Smooth muscle cell (in vitro differentiated cells): ENCODE data around the gene CCL16. TPM values are rescaled to one million over a fixed set of nuclear protein-coding genes. Genes with fewer than 3 reads are reported as not detected.

Experiments
- DNase-seq: peaks from one replicate; lab custom pipeline; 2025; ENCODE audit not compliant: unreplicated experiment; lab: John Stamatoyannopoulos, UW
- H2AFZ ChIP-seq: fragments of 200-600 bp; sonication (generic); 2 replicates; pipeline ENCODE4 v1.6.0; 2016; ENCODE audit warnings: antibody characterized with exemption, low read depth, mild to moderate bottlenecking
- H3F3A ChIP-seq: fragments of 200-600 bp; sonication (generic); 2 replicates; pipeline ENCODE4 v1.6.0; 2017; ENCODE audit warnings: antibody characterized with exemption, low read depth
- H3K27ac ChIP-seq: fragments of 200-600 bp; sonication (generic); 2 replicates; pipeline ENCODE4 v1.5.1; 2016; ENCODE audit warnings: low read depth, mild to moderate bottlenecking
- H3K27me3 ChIP-seq: fragments of 200-600 bp; sonication (generic); 2 replicates; pipeline ENCODE4 v1.6.1; 2016; ENCODE audit warnings: low read depth, mild to moderate bottlenecking
- H3K36me3 ChIP-seq: fragments of 200-600 bp; sonication (generic); 2 replicates; pipeline ENCODE4 v1.5.1; 2016; ENCODE audit warnings: low read depth
- H3K4me1 ChIP-seq: fragments of 200-600 bp; sonication (generic); 2 replicates; pipeline ENCODE4 v1.5.1; 2016; ENCODE audit warnings: low read depth
- H3K4me2 ChIP-seq: fragments of 200-600 bp; sonication (generic); 2 replicates; pipeline ENCODE4 v1.6.0; 2016; ENCODE audit warnings: mild to moderate bottlenecking
- H3K4me3 ChIP-seq: fragments of 200-600 bp; sonication (generic); 2 replicates; pipeline ENCODE4 v1.5.1; 2016; ENCODE audit warnings: mild to moderate bottlenecking
- H3K79me2 ChIP-seq: fragments of 200-600 bp; sonication (generic); 2 replicates; pipeline ENCODE4 v1.6.0; 2016; ENCODE audit warnings: low read depth, mild to moderate bottlenecking
- H3K9ac ChIP-seq: fragments of 200-600 bp; sonication (generic); 2 replicates; pipeline ENCODE4 v1.6.0; 2016; ENCODE audit warnings: low read depth
- H3K9me3 ChIP-seq: fragments of 200-600 bp; sonication (generic); replicated peaks from 2 replicates; pipeline ENCODE4 v1.5.1; 2016; ENCODE audit warnings: low read depth
- H4K20me1 ChIP-seq: fragments of 200-600 bp; sonication (generic); 2 replicates; pipeline ENCODE4 v1.6.0; 2016; ENCODE audit warnings: low read depth
- WGBS: methylation state at CpG from one replicate; pipeline ENCODE4 v1.1.7; 2016; ENCODE audit warnings: low lambda C conversion rate; 5-methylcytosine and 5-hydroxymethylcytosine counted together
- polyA plus RNA-seq: library from polyadenylated mRNA; unstranded; fragments of >200 nt; fragmentation: Nextera tagmentation; extraction: Ambion mirVana; gene quantifications from 2 replicates; pipeline ENCODE4 v1.2.1, GENCODE V29; 2016
- total RNA-seq: library from RNA; depleted of rRNA; stranded (reverse); fragments of >200 nt; gene quantifications from 2 replicates; pipeline ENCODE4 v1.2.3, GENCODE V29; 2014
- TF ChIP-seq, protein P1 (sequence below): fragments of 200-600 bp; sonication (generic); IDR thresholded peaks from 2 replicates; pipeline ENCODE4 v1.5.1; 2017; ENCODE audit warnings: borderline replicate concordance, mild to moderate bottlenecking, antibody characterized with exemption; ENCODE audit not compliant: insufficient read depth, poor library complexity, severe bottlenecking

Gene CCL16
- total and polyA plus RNA-seq, 2 experiments from 2014 or later = not detected

DNA sequence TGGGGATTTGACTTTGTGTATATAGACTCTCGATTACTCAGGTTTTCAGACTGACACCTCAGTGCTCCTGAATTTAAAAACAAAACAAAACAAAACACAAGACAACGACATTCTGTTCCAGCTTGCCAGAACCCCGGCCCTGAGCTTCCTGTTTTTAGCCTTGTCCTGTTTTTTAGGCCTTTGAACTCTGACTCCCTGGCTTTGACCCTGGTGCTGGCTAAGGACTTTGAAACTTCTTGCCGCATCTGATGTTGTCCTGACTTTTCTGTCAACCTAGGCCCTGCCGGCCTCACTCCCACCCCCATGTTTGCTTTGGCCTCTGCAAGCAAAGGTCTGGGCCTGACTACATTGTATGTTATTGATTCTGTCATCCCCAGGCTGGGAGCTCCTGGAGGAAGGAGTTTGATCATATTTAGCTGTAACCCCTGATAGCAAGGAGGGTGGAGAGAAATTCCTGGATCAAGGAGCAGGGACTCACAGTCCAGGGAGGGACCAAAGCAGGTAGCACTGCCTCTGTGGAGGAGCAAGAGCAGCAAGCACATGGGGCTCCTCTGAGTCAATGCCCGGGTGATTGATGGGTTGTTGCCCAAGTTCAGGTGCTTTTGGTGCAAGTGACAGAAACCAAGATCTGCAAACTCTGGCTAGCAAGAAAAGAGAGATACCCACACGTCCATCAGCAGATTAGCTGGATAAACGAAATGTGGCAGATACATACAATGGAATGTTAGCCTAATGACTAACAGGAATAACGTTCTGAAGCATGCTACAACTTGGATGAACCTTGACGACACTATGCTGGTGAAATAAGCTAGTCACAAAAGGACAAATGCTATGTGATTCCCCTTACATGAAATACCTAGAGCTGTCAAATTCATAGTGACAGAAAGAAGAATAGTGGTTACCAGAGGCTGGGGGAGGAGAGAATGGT lies 7.7 kb downstream of the CCL16 start:
- Histone ChIP-seq H4K20me1 (no peaks in the 10 kb centered on the region), H2AFZ (no peak overlapping the region), H3K4me3 (no peak overlapping the region), H3K27ac (no peak overlapping the region), H3K4me1 (no peaks in the 10 kb centered on the region), H3F3A (no peaks in the 10 kb centered on the region), H3K4me2 (no peak overlapping the region), H3K9ac (no peak overlapping the region), H3K36me3 (no peaks in the 10 kb centered on the region), H3K79me2 (no peaks in the 10 kb centered on the region), H3K27me3 (peaks cover 7% of the 10 kb centered on the region), H3K9me3 (no peaks in the 10 kb centered on the region)
- DNase-seq = no peak
- TF ChIP-seq, protein P1, sequence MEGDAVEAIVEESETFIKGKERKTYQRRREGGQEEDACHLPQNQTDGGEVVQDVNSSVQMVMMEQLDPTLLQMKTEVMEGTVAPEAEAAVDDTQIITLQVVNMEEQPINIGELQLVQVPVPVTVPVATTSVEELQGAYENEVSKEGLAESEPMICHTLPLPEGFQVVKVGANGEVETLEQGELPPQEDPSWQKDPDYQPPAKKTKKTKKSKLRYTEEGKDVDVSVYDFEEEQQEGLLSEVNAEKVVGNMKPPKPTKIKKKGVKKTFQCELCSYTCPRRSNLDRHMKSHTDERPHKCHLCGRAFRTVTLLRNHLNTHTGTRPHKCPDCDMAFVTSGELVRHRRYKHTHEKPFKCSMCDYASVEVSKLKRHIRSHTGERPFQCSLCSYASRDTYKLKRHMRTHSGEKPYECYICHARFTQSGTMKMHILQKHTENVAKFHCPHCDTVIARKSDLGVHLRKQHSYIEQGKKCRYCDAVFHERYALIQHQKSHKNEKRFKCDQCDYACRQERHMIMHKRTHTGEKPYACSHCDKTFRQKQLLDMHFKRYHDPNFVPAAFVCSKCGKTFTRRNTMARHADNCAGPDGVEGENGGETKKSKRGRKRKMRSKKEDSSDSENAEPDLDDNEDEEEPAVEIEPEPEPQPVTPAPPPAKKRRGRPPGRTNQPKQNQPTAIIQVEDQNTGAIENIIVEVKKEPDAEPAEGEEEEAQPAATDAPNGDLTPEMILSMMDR = no peak
- WGBS = 54% methylated on average over 10 of the region's 10 CpGs

DNA sequence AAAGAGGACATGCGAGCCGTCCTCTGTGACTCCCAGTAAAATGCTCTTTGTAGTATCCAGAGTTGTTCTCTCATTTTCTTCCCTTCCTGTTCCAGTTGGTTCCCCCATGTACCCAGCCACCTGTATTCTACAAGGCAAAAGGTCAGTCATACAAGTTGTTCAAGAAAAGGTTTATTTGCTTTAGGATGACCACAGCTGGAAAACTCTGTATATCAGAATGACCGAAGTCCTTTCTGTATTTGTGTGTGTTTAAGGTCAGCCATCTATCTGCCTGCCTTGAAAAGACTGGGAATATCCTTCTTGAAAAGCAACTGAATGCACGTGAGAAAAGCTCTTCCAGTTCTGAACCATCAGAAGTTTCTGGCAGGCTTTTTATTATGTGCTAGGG lies 8.4 kb downstream of the CCL16 start:
- no peak overlapping the region for H3K27ac ChIP-seq
- DNase-seq = no peak
- no peak overlapping the region for H3K4me2 ChIP-seq
- no peaks in the 10 kb centered on the region for H4K20me1 ChIP-seq
- no peaks in the 10 kb centered on the region for H3K9me3 ChIP-seq
- no peaks in the 10 kb centered on the region for H3K36me3 ChIP-seq
- TF ChIP-seq, protein P1 = no peak
- WGBS = 88% methylated on average over 4 of the region's 4 CpGs
- H3K27me3 ChIP-seq = peaks cover 7% of the 10 kb centered on the region
- H3K4me3 ChIP-seq = no peak overlapping the region
- H3F3A ChIP-seq = no peaks in the 10 kb centered on the region
- no peak overlapping the region for H2AFZ ChIP-seq
- H3K9ac ChIP-seq = no peak overlapping the region
- H3K79me2 ChIP-seq = no peaks in the 10 kb centered on the region
- no peaks in the 10 kb centered on the region for H3K4me1 ChIP-seq

DNA sequence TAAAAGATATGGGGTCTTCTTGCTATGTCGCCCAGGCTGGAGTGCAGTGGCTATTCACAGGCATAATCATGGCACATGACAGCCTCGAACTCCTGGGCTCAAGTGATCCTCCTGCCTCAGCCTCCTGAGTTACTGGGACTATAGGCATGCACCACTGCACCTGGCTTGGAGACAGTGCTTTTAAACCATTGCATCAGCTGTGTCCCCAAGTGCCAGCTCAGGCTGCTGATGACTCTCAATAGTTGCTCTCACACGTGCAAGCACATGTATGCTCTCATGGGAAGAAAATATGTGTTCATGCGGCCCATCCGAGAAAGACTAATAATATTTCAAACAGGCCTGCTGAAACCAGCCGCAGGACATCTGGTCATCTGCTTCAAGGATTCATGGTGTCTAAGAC lies 8.8 kb downstream of the CCL16 start:
- no peaks in the 10 kb centered on the region for H3K4me1 ChIP-seq
- H3K27ac ChIP-seq = no peak overlapping the region
- TF ChIP-seq, protein P1 = no peak
- H4K20me1 ChIP-seq = no peaks in the 10 kb centered on the region
- H3K27me3 ChIP-seq = peaks cover 7% of the 10 kb centered on the region
- H3K36me3 ChIP-seq = no peaks in the 10 kb centered on the region
- no peaks in the 10 kb centered on the region for H3K9me3 ChIP-seq
- WGBS = 67% methylated on average over 6 of the region's 6 CpGs
- H3K4me3 ChIP-seq = no peak overlapping the region
- no peak for DNase-seq
- H3F3A ChIP-seq = no peaks in the 10 kb centered on the region
- no peak overlapping the region for H3K9ac ChIP-seq
- no peak overlapping the region for H3K4me2 ChIP-seq
- no peak overlapping the region for H2AFZ ChIP-seq
- H3K79me2 ChIP-seq = no peaks in the 10 kb centered on the region

DNA sequence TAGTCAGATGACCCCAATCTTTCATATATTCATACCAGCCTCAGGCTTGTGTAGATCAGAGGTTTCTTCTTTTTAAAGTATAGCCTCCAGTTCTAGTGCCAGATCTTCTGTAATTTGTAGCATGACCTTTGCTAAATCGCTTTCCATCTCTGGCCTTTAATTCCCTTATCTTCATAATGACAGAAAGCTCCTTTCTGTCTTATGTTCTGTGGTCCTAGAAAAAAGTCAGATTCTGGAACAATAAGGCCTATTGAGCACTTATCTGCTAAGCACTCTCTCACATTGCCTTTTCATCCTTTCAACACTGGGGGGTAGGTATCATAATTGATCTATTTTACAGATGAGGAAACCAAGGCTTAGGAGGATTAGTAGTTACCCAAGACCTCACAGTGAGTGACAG lies 9.2 kb downstream of the CCL16 start:
- Histone ChIP-seq H3K9ac (no peak overlapping the region), H3K36me3 (no peaks in the 10 kb centered on the region), H2AFZ (no peak overlapping the region), H4K20me1 (no peaks in the 10 kb centered on the region), H3K9me3 (no peaks in the 10 kb centered on the region), H3K4me2 (no peak overlapping the region), H3K27me3 (peaks cover 7% of the 10 kb centered on the region), H3K27ac (no peak overlapping the region), H3K79me2 (no peaks in the 10 kb centered on the region), H3K4me1 (no peaks in the 10 kb centered on the region), H3K4me3 (no peak overlapping the region), H3F3A (no peaks in the 10 kb centered on the region)
- no peak for DNase-seq
- WGBS = 19% methylated on average over 1 of the region's 1 CpG
- TF ChIP-seq, protein P1 = no peak
